ENCODE data around the gene KAZN.
"Not testable (repeated sequence)": the region's sequence is repeated elsewhere in the genome, so short reads cannot be mapped to it uniquely, and the experiment has no call there.

KAZN gene

GRCh38 chr1:14598498-14599182, at the start of gene KAZN:
KAZN (plus strand) TSS chr1:14598685.
- no peak for DNase-seq

DNA sequence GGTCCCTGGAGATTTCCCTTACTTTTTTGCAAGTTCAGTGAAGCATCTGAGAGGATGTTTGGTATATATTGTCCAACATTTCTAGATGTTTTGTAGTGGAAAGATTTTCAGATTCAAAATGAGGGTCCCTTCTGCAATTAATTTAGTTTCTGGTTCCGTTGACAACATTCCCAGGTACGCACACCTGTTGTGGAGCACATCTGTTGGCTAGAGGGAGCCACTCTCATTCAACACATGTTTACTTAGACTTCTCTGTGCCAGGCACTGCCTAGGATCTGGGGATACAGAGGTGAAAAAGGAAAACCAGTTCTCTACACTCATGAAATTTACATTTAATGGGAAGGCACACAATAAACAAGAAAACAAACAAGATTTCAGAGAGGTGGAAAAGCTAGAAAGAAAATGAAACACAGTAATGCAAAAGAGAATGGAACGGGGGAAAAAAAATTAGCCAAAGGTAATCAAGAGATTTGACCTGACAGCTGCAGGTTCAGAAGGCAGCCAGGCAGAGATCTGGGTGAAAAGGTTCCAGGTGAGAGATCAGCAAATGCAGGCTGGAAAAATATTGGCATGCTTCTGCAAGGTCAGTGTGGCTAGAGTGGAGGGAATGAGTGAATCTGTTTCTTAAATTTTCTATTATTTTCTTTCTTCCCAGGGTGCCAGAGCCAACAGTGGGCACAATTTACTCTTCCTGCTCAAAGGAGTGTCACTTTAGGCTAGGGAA, 48.4 kb upstream of the KAZN start:
- no peak for DNase-seq

- no peak for DNase-seq
These were observed 47.1 kb upstream of the KAZN start for GRCh38 chr1:14551386-14551785.

DNA sequence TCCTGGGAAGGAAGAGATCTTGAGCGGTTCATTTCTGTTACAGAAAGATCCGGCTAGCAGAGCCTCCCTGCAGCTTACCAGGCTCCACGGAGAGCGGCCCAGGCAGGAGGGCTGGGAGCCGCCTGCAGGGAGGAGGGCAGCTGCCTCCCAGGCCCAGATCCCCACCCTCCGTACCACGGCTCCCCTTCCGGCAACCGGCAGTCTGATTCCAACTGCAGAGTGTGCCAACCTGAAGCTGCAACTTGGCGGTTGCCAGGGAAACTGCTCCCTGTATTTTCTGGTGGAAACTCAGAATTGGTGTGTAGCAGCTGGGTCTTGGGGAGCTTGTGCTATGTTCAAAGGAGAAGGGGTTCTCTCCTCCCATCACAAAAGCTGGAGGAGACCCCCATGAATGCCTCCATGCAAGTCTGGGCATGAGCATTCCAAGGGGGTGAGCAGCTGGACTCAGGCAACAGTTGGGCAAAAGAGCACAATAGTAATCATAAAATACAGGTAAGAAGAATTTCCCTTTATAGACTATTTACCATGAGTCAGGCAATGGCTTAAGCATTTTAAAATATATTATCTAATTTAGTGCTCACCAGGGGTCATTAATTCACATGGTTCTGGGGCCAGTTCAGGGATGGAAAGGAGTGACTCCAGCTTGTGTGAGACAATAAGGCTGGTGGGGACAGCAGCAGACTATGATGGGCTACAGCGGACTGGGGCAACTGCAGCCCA, 46.1 kb upstream of the KAZN start:
- no peak for DNase-seq

DNA sequence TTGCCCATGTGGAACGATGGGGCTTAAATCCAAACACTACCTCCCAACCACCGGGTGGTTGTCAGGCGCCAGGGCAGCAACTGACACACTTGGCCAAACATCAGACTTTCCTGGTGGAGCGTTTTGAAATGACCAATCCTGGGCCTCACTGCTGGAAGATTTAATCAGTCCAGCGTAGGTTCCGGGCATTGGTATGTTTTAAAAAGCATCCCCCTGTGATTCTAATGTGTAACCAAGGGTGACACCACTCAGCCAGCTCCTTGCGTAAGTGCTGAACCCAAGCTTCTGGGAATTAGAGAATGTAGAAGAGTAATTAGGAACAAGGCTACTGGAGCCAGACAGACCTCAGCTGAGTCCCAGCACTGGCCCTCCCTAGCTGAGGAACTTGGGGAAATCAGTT, 44.8 kb upstream of the KAZN start:
- no peak for DNase-seq

GRCh38 chr1:14555091-14555490, 43.4 kb upstream of the KAZN start:
- DNase-seq: no peak

GRCh38 chr1:14561014-14561693, 37.3 kb upstream of the KAZN start:
- DNase-seq: no peak

- DNase-seq: no peak
These were observed 33.4 kb upstream of the KAZN start for GRCh38 chr1:14565090-14565489.

GRCh38 chr1:14567056-14567455, 31.4 kb upstream of the KAZN start:
- DNase-seq: no peak

- no peak for DNase-seq
These were observed 30.6 kb upstream of the KAZN start for GRCh38 chr1:14567903-14568302.

DNA sequence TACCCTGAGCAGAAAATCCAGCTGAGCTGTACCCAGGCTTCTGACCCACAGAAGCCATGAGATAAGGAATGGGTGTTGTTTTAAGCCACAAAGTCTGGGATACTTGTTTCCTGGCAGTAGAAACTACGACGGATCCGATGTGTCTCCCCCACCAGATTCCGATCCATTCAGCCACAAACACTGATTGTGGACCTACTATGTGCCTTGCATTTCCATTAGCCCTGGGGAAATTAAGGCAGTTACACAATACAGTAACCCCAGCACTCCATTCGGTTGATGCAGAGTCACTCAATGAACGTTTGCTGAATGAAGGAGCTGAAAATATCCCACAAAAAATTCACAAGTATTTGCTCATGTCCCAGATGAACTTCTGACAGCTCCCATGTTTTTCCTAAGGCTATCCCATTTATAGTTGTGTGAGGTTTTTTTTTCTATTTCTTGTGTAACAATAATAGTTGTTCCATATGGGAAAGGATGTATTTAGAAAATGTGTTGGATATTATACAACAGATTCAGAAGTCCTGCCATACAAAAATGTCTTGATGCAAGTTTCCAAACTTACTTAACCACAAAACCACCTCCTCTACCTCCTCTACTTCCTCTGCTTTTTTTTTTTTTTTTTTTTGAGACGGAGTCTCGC, 29.6 kb upstream of the KAZN start:
- DNase-seq: no peak

GRCh38 chr1:14570514-14570913, 28.0 kb upstream of the KAZN start:
- DNase-seq: no peak

DNA sequence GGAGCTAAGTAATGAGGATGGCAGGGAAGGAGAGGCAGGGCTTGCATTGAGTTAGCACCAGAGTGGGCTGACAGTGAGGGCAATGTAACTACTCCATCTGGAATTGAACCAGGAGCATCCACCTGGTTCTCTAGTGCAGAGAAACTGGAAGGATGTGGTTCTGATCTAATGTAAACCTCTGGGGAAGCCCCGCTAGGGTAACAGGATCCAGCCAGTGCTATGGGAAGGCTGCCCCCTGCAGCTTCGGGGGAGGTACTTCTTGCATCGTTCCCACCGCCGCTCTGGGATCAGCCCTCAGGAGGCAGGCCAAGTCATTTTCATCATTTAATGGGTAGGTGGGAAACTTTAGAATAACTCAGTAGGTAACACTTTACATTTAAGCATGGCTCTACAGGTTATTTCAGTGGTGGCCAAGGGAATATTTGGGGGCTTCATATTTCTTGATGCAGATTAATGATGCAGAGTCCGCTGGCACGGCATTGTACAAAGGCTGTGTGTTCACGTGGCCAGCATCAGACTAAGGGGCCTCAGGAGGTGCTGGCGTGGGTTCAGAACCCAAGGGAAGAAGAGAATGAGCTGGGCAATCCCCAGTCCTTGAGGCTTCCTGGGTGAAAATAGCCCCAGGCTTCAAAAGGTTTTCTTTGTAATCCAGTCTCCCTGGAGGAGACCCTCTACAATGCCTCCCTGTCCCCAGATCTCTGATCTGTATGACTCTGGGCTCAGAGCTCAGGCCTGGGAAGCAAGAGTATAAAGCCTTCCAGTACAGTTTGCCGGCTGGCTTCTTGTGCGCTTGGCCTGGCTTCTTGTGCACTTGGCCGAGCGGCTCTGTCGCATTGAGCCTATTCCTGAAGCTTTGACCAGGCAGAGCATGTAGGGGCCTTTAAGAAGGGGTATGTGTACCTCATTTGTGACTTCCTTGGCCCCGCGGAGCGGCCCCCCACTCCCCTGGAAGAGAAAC, 26.4 kb upstream of the KAZN start:
- no peak for DNase-seq

- DNase-seq: no peak
These were observed 25.6 kb upstream of the KAZN start for GRCh38 chr1:14572861-14573260.

DNA sequence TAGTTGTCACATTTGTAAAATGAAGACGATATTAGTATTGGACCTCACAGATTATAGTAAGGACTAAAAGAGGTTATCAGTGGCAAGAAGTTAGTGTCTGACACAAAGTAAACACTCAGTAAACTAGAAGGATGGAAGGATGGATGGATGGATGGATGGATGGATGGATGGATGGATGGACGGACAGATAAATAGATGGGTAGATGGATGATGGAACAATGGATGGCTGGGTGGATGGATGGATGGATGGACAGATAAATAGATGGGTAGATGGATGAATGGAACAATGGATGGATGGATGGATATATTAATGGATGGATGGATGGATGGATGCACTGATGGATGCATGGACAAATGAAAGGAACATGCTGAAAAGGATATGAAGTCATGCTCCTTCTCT, 22.3 kb upstream of the KAZN start:
- no peak for DNase-seq

- no peak for DNase-seq
These were observed 21.2 kb upstream of the KAZN start for GRCh38 chr1:14577261-14577660.

- DNase-seq: no peak
These were observed 20.3 kb upstream of the KAZN start for GRCh38 chr1:14578156-14578555.

GRCh38 chr1:14580295-14580694, 18.2 kb upstream of the KAZN start:
- DNase-seq: not testable (repeated sequence)

DNA sequence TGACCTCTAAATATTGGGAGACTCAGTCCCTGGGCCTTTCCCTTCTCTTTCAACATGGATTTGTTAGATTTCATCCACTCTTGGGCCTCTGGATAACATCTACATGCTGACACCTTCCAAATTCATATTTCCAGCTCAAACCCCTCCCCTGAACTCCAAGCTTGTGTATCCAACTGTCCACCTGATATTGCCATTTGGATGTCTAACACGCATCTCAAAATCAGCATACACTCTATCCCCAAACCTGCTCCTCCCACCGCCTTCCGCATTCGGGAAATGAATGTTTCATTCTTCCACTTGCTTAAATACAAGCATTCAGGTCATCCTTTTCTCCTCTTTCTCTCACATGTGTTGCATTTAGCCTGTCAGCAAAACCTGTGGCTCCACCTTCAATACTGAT, 17.5 kb upstream of the KAZN start:
- no peak for DNase-seq

DNA sequence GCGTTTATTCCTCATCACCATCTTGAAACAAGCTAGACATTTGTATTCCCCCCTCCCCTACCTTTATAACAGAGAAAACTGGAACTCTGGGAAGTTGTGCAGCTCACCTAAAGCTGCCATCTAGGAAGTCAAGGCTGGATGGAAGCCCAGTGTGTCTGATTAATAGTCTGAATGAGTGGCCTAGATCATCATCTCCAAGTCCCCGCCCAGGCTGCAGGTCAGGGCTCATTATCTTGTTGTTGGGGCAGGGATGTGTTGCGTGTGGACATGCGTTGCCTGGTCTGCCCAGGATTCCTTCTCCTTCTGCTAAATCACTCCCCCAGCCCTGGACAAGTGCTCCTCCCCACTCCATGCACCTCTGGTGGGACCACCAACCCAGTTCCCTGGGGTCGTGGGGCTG, 14.7 kb upstream of the KAZN start:
- no peak for DNase-seq

- no peak for DNase-seq
These were observed 12.8 kb upstream of the KAZN start for GRCh38 chr1:14585728-14586127.

Measured in NCI-H226 (cell line).